H1 (cell line): ENCODE measurements around the gene SHMT2. TPM values are rescaled to one million over a fixed set of nuclear protein-coding genes. Genes with fewer than 3 reads are reported as not detected.

Source experiments
- CTCF ChIA-PET: fragments of 300-600 bp; sonication (Branson Sonifier 250); formaldehyde crosslinking; loops from one replicate; lab custom pipeline; 2021; ENCODE audit not compliant: partially characterized antibody; lab: Charles Lee
- POLR2A ChIA-PET: fragments of 300-600 bp; sonication (Branson Sonifier 250); formaldehyde crosslinking; loops from one replicate; lab custom pipeline; 2021; ENCODE audit warnings: inconsistent platforms; ENCODE audit not compliant: partially characterized antibody; lab: Charles Lee
- DNase-seq, 2 experiments: peaks; one replicate each; pipeline versions ENCODE4 v3.0.0 to v3.0.0-alpha.2; 2010 to 2022; ENCODE audit warnings: low spot score in 2 of 2, low read depth in 1 of 2, mixed read lengths in 1 of 2
- FAIRE-seq: peaks from 2 replicates; lab custom pipeline; 2011; peaks lifted over from hg19 to GRCh38; lab: Jason Lieb, UNC
- H2AFZ ChIP-seq: 2 replicates; pipeline ENCODE4 v1.8.1; 2012; ENCODE audit warnings: low read length, inconsistent platforms
- H2AK5ac ChIP-seq: 2 replicates; pipeline ENCODE4 v1.6.1; 2013; ENCODE audit warnings: low read depth, low read length
- H2BK120ac ChIP-seq: replicated peaks from 2 replicates; pipeline ENCODE3; 2013; ENCODE audit warnings: low read depth, low read length, inconsistent platforms
- H2BK12ac ChIP-seq: 2 replicates; pipeline ENCODE4 v1.6.1; 2013; ENCODE audit warnings: low read depth, low read length
- H2BK15ac ChIP-seq: 2 replicates; pipeline ENCODE4 v1.6.1; 2013; ENCODE audit warnings: low read length
- H2BK20ac ChIP-seq: 2 replicates; pipeline ENCODE4 v1.6.1; 2013; ENCODE audit warnings: low read length
- H2BK5ac ChIP-seq: 2 replicates; pipeline ENCODE4 v1.6.1; 2013; ENCODE audit warnings: low read depth, low read length
- H3K14ac ChIP-seq: 2 replicates; pipeline ENCODE4 v1.6.1; 2013; ENCODE audit warnings: inconsistent platforms; ENCODE audit not compliant: insufficient read length
- H3K18ac ChIP-seq: 2 replicates; pipeline ENCODE4 v1.6.1; 2013; ENCODE audit warnings: low read length; ENCODE audit errors: extremely low read depth
- H3K23ac ChIP-seq: 2 replicates; pipeline ENCODE4 v1.6.1; 2013; ENCODE audit warnings: inconsistent platforms; ENCODE audit not compliant: insufficient read length
- H3K23me2 ChIP-seq: 2 replicates; pipeline ENCODE4 v1.6.1; 2013; ENCODE audit warnings: low read depth, low read length
- H3K27ac ChIP-seq: 2 replicates; pipeline ENCODE4 v1.6.1; 2011; ENCODE audit warnings: low read depth, low read length, inconsistent platforms
- H3K27me3 ChIP-seq, 4 experiments: replicated peaks in 1 of 4; 1 replicate in 1 of 4; 2 replicates in 3 of 4; pipeline versions ENCODE4 v1.6.1 to v1.8.1; 2011 to 2013; ENCODE audit warnings: low read length in 3 of 4, mild to moderate bottlenecking in 3 of 4, inconsistent platforms in 2 of 4, mixed read lengths in 2 of 4, moderate library complexity in 1 of 4; ENCODE audit not compliant: control insufficient read depth in 3 of 4, insufficient read depth in 3 of 4; ENCODE audit errors: extremely low read depth in 1 of 4
- H3K36me3 ChIP-seq, 4 experiments: 2 replicates each; pipeline versions ENCODE4 v1.6.1 to v1.8.1; 2011 to 2013; ENCODE audit warnings: mild to moderate bottlenecking in 4 of 4, low read length in 3 of 4, moderate library complexity in 2 of 4, control low read depth in 1 of 4, inconsistent platforms in 1 of 4; ENCODE audit not compliant: insufficient read depth in 4 of 4, control insufficient read depth in 2 of 4
- H3K4ac ChIP-seq: replicated peaks from 2 replicates; pipeline ENCODE3; 2013; ENCODE audit warnings: low read length, low read depth, mixed read lengths, inconsistent platforms; ENCODE audit not compliant: insufficient read length
- H3K4me1 ChIP-seq, 4 experiments: replicated peaks in 1 of 4; 1 replicate in 1 of 4; 2 replicates in 3 of 4; pipeline versions ENCODE4 v1.6.1 to v1.8.1; 2011 to 2013; ENCODE audit warnings: low read length in 3 of 4, inconsistent platforms in 2 of 4, mixed read lengths in 1 of 4; ENCODE audit not compliant: insufficient read depth in 4 of 4, control insufficient read depth in 3 of 4
- H3K4me2 ChIP-seq, 2 experiments: 2 replicates each; pipeline versions ENCODE4 v1.6.1 to v1.8.1; 2011 to 2013; ENCODE audit warnings: low read depth in 2 of 2, low read length in 2 of 2, control low read depth in 1 of 2, inconsistent platforms in 1 of 2, mild to moderate bottlenecking in 1 of 2; ENCODE audit not compliant: insufficient read depth in 1 of 2
- H3K4me3 ChIP-seq, 4 experiments: fragments of 200-600, 300-600 bp in 1 of 4; sonication (generic), shearing (Covaris generic), sonication (Bioruptor Twin) in 1 of 4; 2 replicates each; pipeline versions ENCODE4 v1.5.1 to v1.8.1; 2011 to 2016; ENCODE audit warnings: low read length in 4 of 4, low read depth in 3 of 4, control low read depth in 2 of 4, inconsistent platforms in 2 of 4, mild to moderate bottlenecking in 2 of 4, mixed read lengths in 1 of 4, moderate library complexity in 1 of 4; ENCODE audit not compliant: insufficient read depth in 2 of 4; ENCODE audit errors: extremely low read depth in 1 of 4
- H3K56ac ChIP-seq: replicated peaks from 2 replicates; pipeline ENCODE3; 2013; ENCODE audit warnings: low read depth, mild to moderate bottlenecking, mixed read lengths, low read length, inconsistent platforms; ENCODE audit not compliant: insufficient read length
- H3K79me1 ChIP-seq: 2 replicates; pipeline ENCODE4 v1.6.1; 2013; ENCODE audit warnings: low read depth, low read length, control low read depth
- H3K79me2 ChIP-seq, 2 experiments: 2 replicates each; pipeline versions ENCODE4 v1.6.1 to v1.8.1; 2012 to 2013; ENCODE audit warnings: low read length in 2 of 2, mild to moderate bottlenecking in 2 of 2, inconsistent platforms in 1 of 2; ENCODE audit not compliant: insufficient read depth in 2 of 2, control insufficient read depth in 1 of 2
- H3K9ac ChIP-seq, 4 experiments: replicated peaks in 1 of 4; 1 replicate in 1 of 4; 2 replicates in 3 of 4; pipeline versions ENCODE4 v1.6.1 to v1.8.1; 2011 to 2013; ENCODE audit warnings: low read depth in 3 of 4, low read length in 3 of 4, control low read depth in 2 of 4, mild to moderate bottlenecking in 2 of 4, moderate library complexity in 2 of 4, inconsistent platforms in 1 of 4; ENCODE audit errors: extremely low read depth in 1 of 4
- H3K9me3 ChIP-seq, 2 experiments: 2 replicates each; pipeline versions ENCODE4 v1.6.1 to v1.8.1; 2012 to 2013; ENCODE audit warnings: mild to moderate bottlenecking in 2 of 2, moderate library complexity in 2 of 2, control low read depth in 1 of 2, inconsistent platforms in 1 of 2, low read depth in 1 of 2, low read length in 1 of 2, mixed read lengths in 1 of 2; ENCODE audit not compliant: insufficient read depth in 2 of 2
- H4K20me1 ChIP-seq, 2 experiments: replicated peaks in 1 of 2; 2 replicates each; pipeline versions ENCODE3 to v1.8.1; 2011 to 2013; ENCODE audit warnings: inconsistent platforms in 2 of 2, low read length in 2 of 2, mild to moderate bottlenecking in 1 of 2; ENCODE audit not compliant: insufficient read depth in 2 of 2, control insufficient read depth in 1 of 2
- H4K5ac ChIP-seq: 2 replicates; pipeline ENCODE4 v1.6.1; 2013; ENCODE audit warnings: low read length, low read depth, mixed read lengths, inconsistent platforms; ENCODE audit not compliant: insufficient read length
- H4K8ac ChIP-seq: 2 replicates; pipeline ENCODE4 v1.8.0; 2013; ENCODE audit warnings: mild to moderate bottlenecking, moderate library complexity, low read length, inconsistent platforms; ENCODE audit not compliant: insufficient read depth; ENCODE audit errors: extremely low read depth
- H4K91ac ChIP-seq: replicated peaks from 2 replicates; pipeline ENCODE3; 2013; ENCODE audit warnings: low read length, mixed read lengths, inconsistent platforms; ENCODE audit not compliant: insufficient read length
- CBX5 ChIP-seq: fragments of 300-800, 300-1000 bp; sonication (generic); IDR thresholded peaks from 2 replicates; pipeline ENCODE4 v1.7.1; 2016; ENCODE audit warnings: antibody characterized with exemption, low read length, low read depth
- EP300 ChIP-seq, 2 experiments: IDR thresholded peaks; 1 replicate in 1 of 2; 2 replicates in 1 of 2; pipeline ENCODE4 v1.6.1; 2011 to 2012; ENCODE audit warnings: low read depth in 2 of 2, low read length in 2 of 2, mild to moderate bottlenecking in 2 of 2, borderline replicate concordance in 1 of 2, inconsistent platforms in 1 of 2, moderate library complexity in 1 of 2
- JUND ChIP-seq: IDR thresholded peaks from 2 replicates; pipeline ENCODE4 v1.6.1; 2011; ENCODE audit warnings: mild to moderate bottlenecking, improper control_type of control experiment, low read length
- KDM4A ChIP-seq: IDR thresholded peaks from one replicate; pipeline ENCODE4 v1.7.1; 2012; ENCODE audit warnings: low read depth, mild to moderate bottlenecking, moderate library complexity, low read length, inconsistent platforms; ENCODE audit not compliant: severe bottlenecking
- RXRA ChIP-seq: IDR thresholded peaks from 2 replicates; pipeline ENCODE4 v1.6.1; 2011; ENCODE audit warnings: low read depth, mild to moderate bottlenecking, low read length, moderate library complexity; ENCODE audit not compliant: insufficient read depth
- SP2 ChIP-seq: IDR thresholded peaks from 2 replicates; pipeline ENCODE4 v1.6.1; 2012; ENCODE audit warnings: mild to moderate bottlenecking, low read length, inconsistent platforms
- WGBS, 2 experiments: shearing (Covaris generic) in 1 of 2; methylation state at CpG; one replicate each; pipeline versions ENCODE4 v1.1.6 to v1.1.7; 2013 to 2015; ENCODE audit warnings: low lambda C conversion rate in 2 of 2, mixed read lengths in 2 of 2, inconsistent platforms in 1 of 2, low coverage in 1 of 2, missing lambda C conversion rate in 1 of 2; ENCODE audit not compliant: insufficient replicate concordance in 2 of 2, insufficient coverage in 1 of 2, insufficient read length in 1 of 2; ENCODE audit errors: extremely low coverage in 1 of 2, missing lambda C conversion rate in 1 of 2; 5-methylcytosine and 5-hydroxymethylcytosine counted together
- polyA plus RNA-seq, 7 experiments: library from polyadenylated mRNA; depleted of rRNA in 3 of 7; stranded (reverse) in 5 of 7; unstranded in 2 of 7; fragments of >200 nt in 5 of 7; fragments of 200-250 nt in 2 of 7; gene quantifications; 1 replicate in 5 of 7; 2 replicates in 1 of 7; 4 replicates in 1 of 7; pipeline versions ENCODE4 v1.2.1 to v1.2.3, GENCODE V29; 2011 to 2013; ENCODE audit warnings: missing spikeins in 2 of 7, mixed read lengths in 2 of 7
- total RNA-seq: library from RNA; stranded (reverse); fragmentation: NEBNext Ultra II Directional; extraction: Animal tissue kit (Norgen Biotek cat#: 25700); gene quantifications from 2 replicates; pipeline ENCODE4 v1.2.1, GENCODE V29; 2021
- TF ChIP-seq, protein P1 (sequence below): IDR thresholded peaks from 2 replicates; pipeline ENCODE4 v1.6.1; 2011; ENCODE audit warnings: low read depth, mild to moderate bottlenecking, low read length; ENCODE audit not compliant: insufficient read depth
- TF ChIP-seq, protein P2 (sequence below): IDR thresholded peaks from 2 replicates; pipeline ENCODE4 v1.6.1; 2012; ENCODE audit warnings: inconsistent platforms

Gene SHMT2
- total and polyA plus RNA-seq, 2 of the 8 experiments (the other 6 are each of a cell fraction or from before 2014, with no cell fraction given), result 274 to 520 TPM

DNA sequence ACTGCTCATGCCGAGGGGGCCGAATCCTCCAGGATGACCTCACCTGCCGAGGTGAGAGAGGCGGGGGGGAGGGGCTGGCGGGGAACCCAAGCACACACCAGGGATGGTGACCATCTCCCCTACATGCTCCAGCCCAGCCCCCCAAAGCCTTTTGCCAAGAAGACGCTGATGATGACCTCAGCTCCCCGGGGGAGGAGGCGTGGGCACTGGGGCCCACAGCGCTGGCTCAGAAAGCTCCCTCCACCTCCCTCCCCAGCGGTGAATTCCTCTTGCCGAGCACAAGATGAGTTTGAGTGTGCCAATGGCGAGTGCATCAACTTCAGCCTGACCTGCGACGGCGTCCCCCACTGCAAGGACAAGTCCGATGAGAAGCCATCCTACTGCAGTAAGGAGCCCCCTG, 36.6 kb upstream of the SHMT2 start:
- Histone ChIP-seq H3K4me2 (no peak overlapping the region), H3K18ac (no peak overlapping the region), H2AFZ (no peak overlapping the region), H2BK120ac (no peak overlapping the region), H3K4ac (no peak overlapping the region), H3K23me2 (peaks cover 7% of the 10 kb centered on the region; the same call in 1 of the 2 replicates), H3K79me1 (no peaks in the 10 kb centered on the region), H4K5ac (no peak overlapping the region), H3K4me1 (no peaks in the 10 kb centered on the region; a peak in 1 of 7 replicates), H4K8ac (no peak overlapping the region), H3K14ac (no peak overlapping the region), H3K4me3 (no peak overlapping the region), H2BK5ac (no peak overlapping the region; the same call in 1 of the 2 replicates), H2AK5ac (no peak overlapping the region), H4K20me1 (peaks cover 8 to 25% of the 10 kb centered on the region in 2 experiments), H3K27ac (no peak overlapping the region), H3K56ac (no peak overlapping the region), H3K9ac (no peak overlapping the region), H2BK15ac (no peak overlapping the region), H4K91ac (no peak overlapping the region), H3K27me3 (no peaks in the 10 kb centered on the region), H3K79me2 (no peaks in the 10 kb centered on the region), H3K36me3 (peaks cover 67 to 96% (median 90%) of the 10 kb centered on the region in 4 experiments), H2BK12ac (no peak overlapping the region), H3K23ac (no peak overlapping the region), H3K9me3 (no peaks in the 10 kb centered on the region), H2BK20ac (no peak overlapping the region)
- ChIA-PET CTCF (interaction anchor here (0.6 to 20.9 kb wide), 5 partner anchors 16 to 618 kb away, joined by 3 to 389 read pairs (median 3); no protein-coding TSS in a partner anchor), POLR2A (interaction anchor here (1.0 to 11.0 kb wide), 7 partner anchors 10 to 45 kb away, joined by 3 to 91 read pairs (median 4); no protein-coding TSS in a partner anchor)
- DNase-seq (no peak), FAIRE-seq (no peak)
- 88% methylated on average over 16 of the region's 16 CpGs; no CpG with 5 or more reads in 1 of the 2 experiments for WGBS, 2 experiments
- TF ChIP-seq KDM4A (no peak), SP2 (no peak), RXRA (no peak), EP300 (IDR thresholded peaks at IDR 0.05; ENCODE audit: borderline replicate concordance in 1 of 2, low read depth in 2 of 2, low read length in 2 of 2) (no peak), CBX5 (no peak), JUND (no peak)
- TF ChIP-seq, protein P1, sequence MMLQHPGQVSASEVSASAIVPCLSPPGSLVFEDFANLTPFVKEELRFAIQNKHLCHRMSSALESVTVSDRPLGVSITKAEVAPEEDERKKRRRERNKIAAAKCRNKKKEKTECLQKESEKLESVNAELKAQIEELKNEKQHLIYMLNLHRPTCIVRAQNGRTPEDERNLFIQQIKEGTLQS, result no peak
- TF ChIP-seq, protein P2, sequence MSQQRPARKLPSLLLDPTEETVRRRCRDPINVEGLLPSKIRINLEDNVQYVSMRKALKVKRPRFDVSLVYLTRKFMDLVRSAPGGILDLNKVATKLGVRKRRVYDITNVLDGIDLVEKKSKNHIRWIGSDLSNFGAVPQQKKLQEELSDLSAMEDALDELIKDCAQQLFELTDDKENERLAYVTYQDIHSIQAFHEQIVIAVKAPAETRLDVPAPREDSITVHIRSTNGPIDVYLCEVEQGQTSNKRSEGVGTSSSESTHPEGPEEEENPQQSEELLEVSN, result no peak
